Measurements from ENCODE around the gene ZNF280D. TPM values are rescaled to one million over a fixed set of nuclear protein-coding genes. Genes with fewer than 3 reads are reported as not detected.

Gene ZNF280D
- total RNA-seq, 1 donor from 2014 or later = 25.1 TPM

- Mint-ChIP-seq H3K27me3 (ENCODE audit: low read depth) (no peaks in the 10 kb centered on the region), H3K4me3 (no peak overlapping the region), H3K4me1 (no peaks in the 10 kb centered on the region), H3K27ac (no peak overlapping the region), H3K36me3 (no peaks in the 10 kb centered on the region), H3K9me3 (no peaks in the 10 kb centered on the region)
- no peak for DNase-seq (ENCODE audit: low spot score in 2 of 2, unreplicated experiment in 2 of 2)
- TF ChIP-seq CTCF (IDR thresholded peaks at IDR 0.05; ENCODE audit: unreplicated experiment) = no peak
These were observed 93.7 kb downstream of the ZNF280D start for GRCh38 chr15:56639631-56640030.

GRCh38 chr15:56631765-56632164 lies 101.5 kb downstream of the ZNF280D start:
- H3K4me1 Mint-ChIP-seq = peaks cover 1% of the 10 kb centered on the region
- no peak overlapping the region for H3K4me3 Mint-ChIP-seq
- H3K27me3 Mint-ChIP-seq (ENCODE audit: low read depth) = no peaks in the 10 kb centered on the region
- H3K36me3 Mint-ChIP-seq = peaks cover 8% of the 10 kb centered on the region
- no peak for TF ChIP-seq CTCF (IDR thresholded peaks at IDR 0.05; ENCODE audit: unreplicated experiment)
- H3K9me3 Mint-ChIP-seq = no peaks in the 10 kb centered on the region
- no peak for DNase-seq (ENCODE audit: low spot score in 2 of 2, unreplicated experiment in 2 of 2)
- H3K27ac Mint-ChIP-seq = no peak overlapping the region

- TF ChIP-seq CTCF (IDR thresholded peaks at IDR 0.05; ENCODE audit: unreplicated experiment) = no peak
- no peak for DNase-seq (ENCODE audit: low spot score in 2 of 2, unreplicated experiment in 2 of 2)
- Mint-ChIP-seq H3K9me3 (no peaks in the 10 kb centered on the region), H3K4me3 (no peak overlapping the region), H3K36me3 (peaks cover 8% of the 10 kb centered on the region), H3K4me1 (peaks cover 1% of the 10 kb centered on the region), H3K27ac (no peak overlapping the region), H3K27me3 (ENCODE audit: low read depth) (no peaks in the 10 kb centered on the region)
These were observed 104.3 kb downstream of the ZNF280D start for GRCh38 chr15:56628893-56629532.

GRCh38 chr15:56619887-56620286 lies 113.4 kb downstream of the ZNF280D start:
- Mint-ChIP-seq H3K27ac (no peak overlapping the region), H3K27me3 (ENCODE audit: low read depth) (no peaks in the 10 kb centered on the region), H3K4me1 (no peaks in the 10 kb centered on the region), H3K9me3 (peaks cover 3% of the 10 kb centered on the region), H3K36me3 (no peaks in the 10 kb centered on the region), H3K4me3 (no peak overlapping the region)
- TF ChIP-seq CTCF (IDR thresholded peaks at IDR 0.05; ENCODE audit: unreplicated experiment) = no peak
- no peak for DNase-seq (ENCODE audit: low spot score in 2 of 2, unreplicated experiment in 2 of 2)

- H3K36me3 Mint-ChIP-seq = no peaks in the 10 kb centered on the region
- no peak for DNase-seq (ENCODE audit: low spot score in 2 of 2, unreplicated experiment in 2 of 2)
- H3K27ac Mint-ChIP-seq = no peak overlapping the region
- no peak for TF ChIP-seq CTCF (IDR thresholded peaks at IDR 0.05; ENCODE audit: unreplicated experiment)
- H3K27me3 Mint-ChIP-seq (ENCODE audit: low read depth) = no peaks in the 10 kb centered on the region
- H3K4me3 Mint-ChIP-seq = no peak overlapping the region
- no peaks in the 10 kb centered on the region for H3K4me1 Mint-ChIP-seq
- H3K9me3 Mint-ChIP-seq = peaks cover 3% of the 10 kb centered on the region
These were observed 115.7 kb downstream of the ZNF280D start for GRCh38 chr15:56617628-56618027.

- DNase-seq (ENCODE audit: low spot score in 2 of 2, unreplicated experiment in 2 of 2) = no peak
- Mint-ChIP-seq H3K27ac (no peak overlapping the region), H3K27me3 (ENCODE audit: low read depth) (no peaks in the 10 kb centered on the region), H3K4me3 (no peak overlapping the region), H3K36me3 (no peaks in the 10 kb centered on the region), H3K9me3 (peaks cover 3% of the 10 kb centered on the region), H3K4me1 (no peaks in the 10 kb centered on the region)
- TF ChIP-seq CTCF (IDR thresholded peaks at IDR 0.05; ENCODE audit: unreplicated experiment) = no peak
These were observed 116.8 kb downstream of the ZNF280D start for GRCh38 chr15:56616551-56616950.
